Mesenchymal stem cell (in vitro differentiated cells and primary cell): ENCODE data around the gene SPATA25.

Source experiments
- DNase-seq: peaks from one replicate; pipeline ENCODE4 v3.0.0-alpha.2; 2013
- H2AFZ ChIP-seq: one replicate; pipeline ENCODE4 v1.6.1; 2013; ENCODE audit warnings: low read depth, mild to moderate bottlenecking, control low read depth, inconsistent platforms, low read length, moderate library complexity
- H2AK5ac ChIP-seq: 2 replicates; pipeline ENCODE4 v1.6.1; 2013; ENCODE audit warnings: low read length, moderate library complexity, mild to moderate bottlenecking, inconsistent platforms; ENCODE audit not compliant: severe bottlenecking
- H2BK120ac ChIP-seq: one replicate; pipeline ENCODE4 v1.6.1; 2013; ENCODE audit warnings: low read depth, mild to moderate bottlenecking, inconsistent platforms, low read length, moderate library complexity
- H2BK12ac ChIP-seq, 2 experiments: one replicate each; pipeline ENCODE4 v1.6.1; 2013; ENCODE audit warnings: inconsistent platforms in 2 of 2, low read length in 2 of 2, mild to moderate bottlenecking in 2 of 2, moderate library complexity in 2 of 2, control low read depth in 1 of 2
- H2BK15ac ChIP-seq: one replicate; pipeline ENCODE4 v1.6.1; 2013; ENCODE audit warnings: mild to moderate bottlenecking, low read depth, inconsistent platforms; ENCODE audit not compliant: poor library complexity, severe bottlenecking
- H2BK5ac ChIP-seq: 2 replicates; pipeline ENCODE4 v1.6.1; 2013; ENCODE audit warnings: low read depth, mild to moderate bottlenecking, low read length, control low read depth, inconsistent platforms; ENCODE audit not compliant: poor library complexity, severe bottlenecking
- H3K14ac ChIP-seq, 2 experiments: one replicate each; pipeline ENCODE4 v1.6.1; 2013; ENCODE audit warnings: inconsistent platforms in 2 of 2, low read length in 2 of 2, control low read depth in 1 of 2, mild to moderate bottlenecking in 1 of 2, moderate library complexity in 1 of 2
- H3K18ac ChIP-seq, 2 experiments: one replicate each; pipeline ENCODE4 v1.6.1; 2013; ENCODE audit warnings: inconsistent platforms in 2 of 2, low read length in 2 of 2, control low read depth in 1 of 2, low read depth in 1 of 2, mild to moderate bottlenecking in 1 of 2
- H3K23ac ChIP-seq, 2 experiments: one replicate each; pipeline ENCODE4 v1.6.1; 2013; ENCODE audit warnings: inconsistent platforms in 2 of 2, low read length in 2 of 2, mild to moderate bottlenecking in 2 of 2, moderate library complexity in 2 of 2, control low read depth in 1 of 2
- H3K27ac ChIP-seq: 2 replicates; pipeline ENCODE4 v1.5.1; 2013; ENCODE audit warnings: mild to moderate bottlenecking, moderate library complexity, low read length, control low read depth, inconsistent platforms; ENCODE audit not compliant: poor library complexity, severe bottlenecking
- H3K27me3 ChIP-seq, 2 experiments: 2 replicates each; pipeline versions ENCODE4 v1.6.1 to v1.7.0; 2013; ENCODE audit warnings: low read length in 2 of 2, mild to moderate bottlenecking in 2 of 2, moderate library complexity in 2 of 2, control low read depth in 1 of 2, inconsistent platforms in 1 of 2; ENCODE audit not compliant: control insufficient read depth in 1 of 2, insufficient read depth in 1 of 2
- H3K36me3 ChIP-seq, 2 experiments: 2 replicates each; pipeline versions ENCODE4 v1.6.1 to v1.7.0; 2013; ENCODE audit warnings: low read length in 2 of 2, control low read depth in 1 of 2, inconsistent platforms in 1 of 2, low read depth in 1 of 2, mild to moderate bottlenecking in 1 of 2; ENCODE audit not compliant: insufficient read depth in 2 of 2, control insufficient read depth in 1 of 2
- H3K4ac ChIP-seq, 2 experiments: one replicate each; pipeline ENCODE4 v1.6.1; 2013; ENCODE audit warnings: inconsistent platforms in 2 of 2, low read length in 2 of 2, mild to moderate bottlenecking in 2 of 2, moderate library complexity in 2 of 2, control low read depth in 1 of 2, low read depth in 1 of 2
- H3K4me1 ChIP-seq: 2 replicates; pipeline ENCODE4 v1.6.1; 2013; ENCODE audit warnings: low read depth, low read length, control low read depth; ENCODE audit not compliant: control insufficient read depth, insufficient read depth
- H3K4me2 ChIP-seq: 2 replicates; pipeline ENCODE4 v1.6.1; 2013; ENCODE audit warnings: low read length, mild to moderate bottlenecking, inconsistent platforms; ENCODE audit not compliant: poor library complexity, severe bottlenecking
- H3K4me3 ChIP-seq, 2 experiments: 2 replicates each; pipeline versions ENCODE4 v1.5.1 to v1.7.0; 2013; ENCODE audit warnings: low read length in 2 of 2, mild to moderate bottlenecking in 2 of 2, control low read depth in 1 of 2, low read depth in 1 of 2; ENCODE audit not compliant: insufficient read depth in 1 of 2
- H3K79me1 ChIP-seq: replicated peaks from 2 replicates; pipeline ENCODE4 v1.6.1; 2013; ENCODE audit warnings: mild to moderate bottlenecking, control low read depth, low read length, inconsistent platforms; ENCODE audit not compliant: poor library complexity, severe bottlenecking
- H3K9ac ChIP-seq: 2 replicates; pipeline ENCODE4 v1.7.0; 2013; ENCODE audit warnings: mild to moderate bottlenecking, low read length, moderate library complexity
- H3K9me3 ChIP-seq: 2 replicates; pipeline ENCODE4 v1.7.0; 2013; ENCODE audit warnings: mild to moderate bottlenecking, low read length; ENCODE audit not compliant: control insufficient read depth
- H4K8ac ChIP-seq: one replicate; pipeline ENCODE4 v1.6.1; 2013; ENCODE audit warnings: inconsistent platforms, mild to moderate bottlenecking, low read length, moderate library complexity
- H4K91ac ChIP-seq: one replicate; pipeline ENCODE4 v1.6.1; 2013; ENCODE audit warnings: mild to moderate bottlenecking, low read length, inconsistent platforms
- WGBS: methylation state at CpG from one replicate; pipeline ENCODE4 v1.1.7; 2013; ENCODE audit warnings: mixed read lengths; 5-methylcytosine and 5-hydroxymethylcytosine counted together

SPATA25 gene

DNA sequence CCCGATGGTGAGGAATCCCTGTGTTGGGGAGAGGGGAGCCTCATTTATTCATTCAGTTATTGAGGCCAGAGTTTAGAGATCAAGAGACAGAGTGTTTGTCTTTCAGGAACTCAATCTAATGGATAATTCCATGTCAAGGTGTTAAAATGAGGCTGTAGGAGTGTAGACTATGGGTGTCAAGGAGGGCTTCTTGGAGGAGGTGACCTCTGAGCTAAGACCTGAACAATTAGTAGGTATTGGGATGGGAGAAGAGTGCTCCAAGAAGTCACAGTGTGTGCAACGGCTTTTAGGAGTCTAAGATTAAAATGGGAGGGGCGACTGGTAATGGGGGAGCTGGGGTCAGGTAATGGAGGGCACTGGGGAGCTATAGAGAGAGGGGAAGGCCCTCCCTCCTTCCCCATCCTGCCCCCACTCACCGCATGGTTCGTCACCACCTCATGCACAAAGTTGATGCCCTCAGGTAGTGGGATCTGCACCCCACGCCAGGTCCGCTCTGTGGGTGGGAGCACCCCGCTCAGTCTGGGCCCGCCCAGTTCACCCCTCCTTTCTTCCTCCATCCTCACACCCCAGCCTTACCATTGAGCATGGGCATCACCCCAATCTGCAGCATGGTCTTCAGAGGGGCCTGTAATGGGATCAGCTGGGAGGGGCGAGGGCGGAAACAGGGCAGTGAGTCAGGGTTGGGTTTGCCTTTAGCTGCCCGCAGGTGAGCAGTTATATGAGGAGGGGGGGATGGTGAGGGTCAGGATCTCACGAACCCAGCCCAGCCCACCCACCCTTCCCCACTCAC, 11.8 kb upstream of the SPATA25 start:
- Histone ChIP-seq H4K91ac (no peak overlapping the region), H3K14ac (no peak overlapping the region), H3K36me3 (peaks cover 62 to 77% of the 10 kb centered on the region in 2 experiments), H3K4me1 (no peaks in the 10 kb centered on the region), H3K27ac (no peak overlapping the region), H4K8ac (no peak overlapping the region), H3K4ac (no peak overlapping the region), H3K27me3 (no peaks in the 10 kb centered on the region), H3K4me3 (no peak overlapping the region), H3K4me2 (no peak overlapping the region), H3K18ac (no peak overlapping the region), H2AFZ (no peak overlapping the region), H2BK12ac (no peak overlapping the region), H2BK5ac (no peak overlapping the region), H3K9me3 (no peaks in the 10 kb centered on the region), H2BK120ac (no peak overlapping the region), H3K23ac (no peak overlapping the region), H2BK15ac (peak overlapping the region; percentile 6), H2AK5ac (no peak overlapping the region), H3K9ac (no peak overlapping the region), H3K79me1 (peaks cover 2% of the 10 kb centered on the region)
- DNase-seq = no peak
- 96% methylated on average over 10 of the region's 13 CpGs for WGBS

DNA sequence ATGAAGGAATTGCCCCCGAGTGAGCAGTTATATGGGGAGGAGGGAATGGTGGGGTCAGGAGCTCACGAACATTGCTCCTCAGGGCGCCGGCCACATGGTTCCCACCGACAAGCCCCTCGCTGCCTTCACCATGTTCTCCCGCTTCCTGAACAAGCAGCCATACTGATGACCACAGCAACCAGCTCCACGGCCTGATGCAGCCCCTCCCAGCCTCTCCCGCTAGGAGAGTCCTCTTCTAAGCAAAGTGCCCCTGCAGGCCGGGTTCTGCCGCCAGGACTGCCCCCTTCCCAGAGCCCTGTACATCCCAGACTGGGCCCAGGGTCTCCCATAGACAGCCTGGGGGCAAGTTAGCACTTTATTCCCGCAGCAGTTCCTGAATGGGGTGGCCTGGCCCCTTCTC, 10.9 kb upstream of the SPATA25 start:
- Histone ChIP-seq H2BK5ac (no peak overlapping the region), H3K36me3 (peaks cover 68 to 80% of the 10 kb centered on the region in 2 experiments), H3K9ac (no peak overlapping the region), H3K4me3 (no peak overlapping the region), H2BK120ac (no peak overlapping the region), H3K9me3 (no peaks in the 10 kb centered on the region), H2AK5ac (no peak overlapping the region), H2AFZ (no peak overlapping the region), H3K4ac (no peak overlapping the region), H2BK12ac (no peak overlapping the region), H2BK15ac (no peak overlapping the region), H3K14ac (no peak overlapping the region), H3K23ac (no peak overlapping the region), H3K79me1 (peaks cover 2% of the 10 kb centered on the region), H3K4me1 (peaks cover 2% of the 10 kb centered on the region), H4K91ac (no peak overlapping the region), H3K27me3 (no peaks in the 10 kb centered on the region), H4K8ac (no peak overlapping the region), H3K27ac (no peak overlapping the region), H3K18ac (no peak overlapping the region), H3K4me2 (no peak overlapping the region)
- no peak for DNase-seq
- 93% methylated on average over 11 of the region's 12 CpGs for WGBS

DNA sequence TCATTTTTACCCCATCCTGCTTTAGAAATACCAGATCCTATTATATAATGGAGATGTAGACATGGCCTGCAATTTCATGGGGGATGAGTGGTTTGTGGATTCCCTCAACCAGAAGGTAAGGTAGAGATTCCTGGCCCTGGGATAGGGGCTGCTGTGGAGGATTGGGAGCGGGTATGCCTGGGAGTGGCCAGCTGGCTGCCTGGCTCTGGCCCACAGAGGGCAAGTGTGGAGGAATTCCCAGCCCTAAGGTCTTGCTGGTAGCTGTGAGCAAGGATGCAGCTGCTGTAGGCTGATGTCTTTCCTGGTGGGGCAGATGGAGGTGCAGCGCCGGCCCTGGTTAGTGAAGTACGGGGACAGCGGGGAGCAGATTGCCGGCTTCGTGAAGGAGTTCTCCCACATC, 10.3 kb upstream of the SPATA25 start:
- Histone ChIP-seq H2BK15ac (no peak overlapping the region), H2BK120ac (no peak overlapping the region), H3K79me1 (peaks cover 7% of the 10 kb centered on the region), H3K18ac (no peak overlapping the region), H2BK5ac (no peak overlapping the region), H3K23ac (no peak overlapping the region), H3K27ac (no peak overlapping the region), H2AFZ (no peak overlapping the region), H3K4ac (no peak overlapping the region), H2BK12ac (no peak overlapping the region), H2AK5ac (no peak overlapping the region), H3K9ac (no peak overlapping the region), H3K9me3 (no peaks in the 10 kb centered on the region), H3K4me1 (peaks cover 7% of the 10 kb centered on the region), H3K36me3 (peaks cover 74 to 84% of the 10 kb centered on the region in 2 experiments), H3K14ac (no peak overlapping the region), H3K4me3 (no peak overlapping the region), H4K91ac (no peak overlapping the region), H3K4me2 (no peak overlapping the region), H4K8ac (no peak overlapping the region), H3K27me3 (no peaks in the 10 kb centered on the region)
- WGBS = 93% methylated on average over 7 of the region's 7 CpGs
- no peak for DNase-seq

DNA sequence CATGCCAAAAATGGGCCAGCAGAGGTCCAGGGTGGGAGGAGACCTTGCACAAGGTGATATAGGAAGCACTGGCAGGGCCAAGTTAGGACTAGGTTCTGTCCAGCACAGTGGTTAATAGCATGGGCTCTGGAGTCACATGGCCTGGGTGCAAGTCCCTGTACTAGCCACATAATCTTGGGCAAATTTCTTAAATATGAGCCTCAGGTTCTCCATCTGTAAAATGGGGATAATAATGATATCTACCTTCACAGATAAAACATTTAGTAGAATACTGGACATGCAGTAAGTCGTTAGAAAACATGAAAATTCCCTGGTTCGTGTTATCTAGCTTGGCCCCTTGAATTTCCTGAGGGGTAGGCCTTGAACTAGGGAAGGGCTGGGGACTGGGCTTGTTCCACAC, 9.9 kb upstream of the SPATA25 start:
- H2BK5ac ChIP-seq = no peak overlapping the region

More for the DNA sequence above, 9.9 kb upstream of the SPATA25 start:
- Histone ChIP-seq H2BK12ac (no peak overlapping the region), H3K79me1 (peaks cover 11% of the 10 kb centered on the region), H2AFZ (no peak overlapping the region), H2BK15ac (no peak overlapping the region), H2AK5ac (no peak overlapping the region), H4K8ac (no peak overlapping the region), H3K4ac (no peak overlapping the region), H3K4me1 (peaks cover 10% of the 10 kb centered on the region), H3K27me3 (no peaks in the 10 kb centered on the region), H3K27ac (no peak overlapping the region), H3K18ac (no peak overlapping the region), H3K4me3 (no peak overlapping the region), H3K23ac (no peak overlapping the region), H3K14ac (no peak overlapping the region), H2BK120ac (no peak overlapping the region), H3K9me3 (no peaks in the 10 kb centered on the region), H3K4me2 (no peak overlapping the region), H3K9ac (no peak overlapping the region), H4K91ac (no peak overlapping the region), H3K36me3 (peaks cover 72 to 88% of the 10 kb centered on the region in 2 experiments)
- WGBS = 80% methylated on average over 1 of the region's 2 CpGs
- DNase-seq = no peak
